Suprapubic skin (tissue), 4 donors: ENCODE measurements around the gene MDK. TPM values are rescaled to one million over a fixed set of nuclear protein-coding genes. Genes with fewer than 3 reads are reported as not detected.

Source experiments
- DNase-seq, 2 donors: peaks; one replicate each; pipeline ENCODE4 v3.0.0-alpha.2; 2019; ENCODE audit warnings: low spot score in 2 of 2
- H3K27ac ChIP-seq: fragments of 200-600 bp; sonication (generic); one replicate; pipeline ENCODE4 v1.5.1; 2019
- H3K27me3 ChIP-seq: fragments of 200-600 bp; sonication (generic); one replicate; pipeline ENCODE4 v1.5.1; 2019
- H3K36me3 ChIP-seq: fragments of 200-600 bp; sonication (generic); one replicate; pipeline ENCODE4 v1.5.1; 2019
- H3K4me1 ChIP-seq: fragments of 200-600 bp; sonication (generic); one replicate; pipeline ENCODE4 v1.5.1; 2019
- H3K4me3 ChIP-seq: fragments of 200-600 bp; sonication (generic); one replicate; pipeline ENCODE4 v1.5.1; 2019; ENCODE audit warnings: mild to moderate bottlenecking
- H3K9me3 ChIP-seq: fragments of 200-600 bp; sonication (generic); one replicate; pipeline ENCODE4 v1.5.1; 2019
- EP300 ChIP-seq: sonication (generic); formaldehyde crosslinking; IDR thresholded peaks from one replicate; pipeline ENCODE4 v1.6.1; 2017; ENCODE audit warnings: antibody characterized with exemption
- POLR2A ChIP-seq, 2 donors: fragments of 450-650 bp; IDR thresholded peaks; one replicate each; pipeline ENCODE4 v1.6.1; 2017; ENCODE audit warnings: antibody characterized with exemption in 2 of 2, mild to moderate bottlenecking in 2 of 2, moderate library complexity in 2 of 2
- POLR2AphosphoS5 ChIP-seq, 3 donors: sonication (generic); formaldehyde crosslinking; IDR thresholded peaks; one replicate each; pipeline ENCODE4 v1.6.1; 2017; ENCODE audit warnings: antibody characterized with exemption in 3 of 3
- WGBS: methylation state at CpG from one replicate; pipeline ENCODE4 v1.1.5; 2018; 5-methylcytosine and 5-hydroxymethylcytosine counted together
- total RNA-seq, 4 donors: library from RNA; depleted of rRNA; stranded (reverse); fragments of >200 nt; gene quantifications; one replicate each; pipeline ENCODE4 v1.1.0, GENCODE V29; 2016
- TF ChIP-seq, protein P1 (sequence below), 2 donors: fragments of 200-600 bp in 1 of 2; fragments of 450-650 bp in 1 of 2; sonication (generic) in 1 of 2; IDR thresholded peaks; one replicate each; pipeline ENCODE4 v1.5.1; 2016 to 2019; ENCODE audit warnings: antibody characterized with exemption in 2 of 2, mild to moderate bottlenecking in 1 of 2, moderate library complexity in 1 of 2

MDK gene
- total RNA-seq, 4 donors from 2014 or later, result 9.1 to 22.6 (median 13.9) TPM

DNA sequence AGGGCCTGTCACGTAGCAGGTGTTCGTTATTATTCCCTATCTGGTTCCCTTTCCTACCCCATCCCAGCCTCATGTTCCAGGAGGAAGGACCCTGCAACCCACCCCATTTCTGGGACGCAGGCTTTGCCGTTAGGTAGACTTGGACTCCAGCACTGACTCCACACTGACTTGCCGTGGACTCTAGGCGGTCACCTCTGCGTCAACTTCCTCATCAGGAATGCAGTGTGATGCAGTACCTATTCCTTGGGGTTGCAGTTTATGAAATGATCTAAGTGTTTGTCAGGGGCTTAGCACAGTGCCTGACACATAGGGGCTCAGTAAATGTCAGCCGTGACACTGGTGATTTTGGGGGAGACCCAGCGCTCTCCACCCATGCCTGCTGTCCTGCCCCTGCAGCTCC lies 17.4 kb upstream of the MDK start:
- DNase-seq, result no peak
- H3K36me3 ChIP-seq, result peaks cover 19% of the 10 kb centered on the region
- H3K4me1 ChIP-seq, result peaks cover 63% of the 10 kb centered on the region
- H3K27ac ChIP-seq, result peak overlapping the region; percentile 80
- no peaks in the 10 kb centered on the region for H3K27me3 ChIP-seq
- H3K4me3 ChIP-seq, result no peak overlapping the region
- TF ChIP-seq, protein P1, sequence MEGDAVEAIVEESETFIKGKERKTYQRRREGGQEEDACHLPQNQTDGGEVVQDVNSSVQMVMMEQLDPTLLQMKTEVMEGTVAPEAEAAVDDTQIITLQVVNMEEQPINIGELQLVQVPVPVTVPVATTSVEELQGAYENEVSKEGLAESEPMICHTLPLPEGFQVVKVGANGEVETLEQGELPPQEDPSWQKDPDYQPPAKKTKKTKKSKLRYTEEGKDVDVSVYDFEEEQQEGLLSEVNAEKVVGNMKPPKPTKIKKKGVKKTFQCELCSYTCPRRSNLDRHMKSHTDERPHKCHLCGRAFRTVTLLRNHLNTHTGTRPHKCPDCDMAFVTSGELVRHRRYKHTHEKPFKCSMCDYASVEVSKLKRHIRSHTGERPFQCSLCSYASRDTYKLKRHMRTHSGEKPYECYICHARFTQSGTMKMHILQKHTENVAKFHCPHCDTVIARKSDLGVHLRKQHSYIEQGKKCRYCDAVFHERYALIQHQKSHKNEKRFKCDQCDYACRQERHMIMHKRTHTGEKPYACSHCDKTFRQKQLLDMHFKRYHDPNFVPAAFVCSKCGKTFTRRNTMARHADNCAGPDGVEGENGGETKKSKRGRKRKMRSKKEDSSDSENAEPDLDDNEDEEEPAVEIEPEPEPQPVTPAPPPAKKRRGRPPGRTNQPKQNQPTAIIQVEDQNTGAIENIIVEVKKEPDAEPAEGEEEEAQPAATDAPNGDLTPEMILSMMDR (IDR thresholded peaks at IDR 0.05), result no peak
- TF ChIP-seq POLR2A (IDR thresholded peaks at IDR 0.05) (no peak), EP300 (no peak), POLR2AphosphoS5 (IDR thresholded peaks at IDR 0.05) (no peak)
- no peaks in the 10 kb centered on the region for H3K9me3 ChIP-seq
- WGBS, result 83% methylated on average over 2 of the region's 9 CpGs

DNA sequence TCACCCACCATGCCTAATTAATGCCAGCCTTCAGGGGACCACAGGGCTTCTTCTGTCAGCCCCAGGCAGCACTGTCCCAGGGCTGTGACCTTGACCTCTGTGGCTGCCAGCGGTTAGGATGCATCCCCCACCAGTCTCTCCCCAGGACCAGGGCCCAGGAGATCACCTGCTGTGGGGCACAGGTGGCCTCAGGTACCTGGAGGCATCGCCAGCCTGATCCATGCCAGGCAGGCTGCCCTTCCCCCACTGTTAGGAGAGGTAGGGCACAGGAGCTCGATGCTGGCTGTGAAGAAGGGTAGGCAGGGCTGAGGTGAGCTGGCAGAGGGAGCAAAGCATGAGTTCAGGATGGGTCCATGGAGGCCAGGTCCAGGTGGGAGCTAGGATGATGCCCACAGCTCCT lies 16.7 kb upstream of the MDK start:
- WGBS, result 33% methylated on average over 1 of the region's 3 CpGs
- Histone ChIP-seq H3K27ac (no peak overlapping the region), H3K4me1 (peaks cover 63% of the 10 kb centered on the region), H3K9me3 (no peaks in the 10 kb centered on the region), H3K4me3 (no peak overlapping the region), H3K36me3 (peaks cover 25% of the 10 kb centered on the region), H3K27me3 (no peaks in the 10 kb centered on the region)
- TF ChIP-seq POLR2AphosphoS5 (IDR thresholded peaks at IDR 0.05) (no peak), POLR2A (IDR thresholded peaks at IDR 0.05) (no peak), EP300 (no peak)
- TF ChIP-seq, protein P1 (IDR thresholded peaks at IDR 0.05), result no peak
- no peak for DNase-seq

DNA sequence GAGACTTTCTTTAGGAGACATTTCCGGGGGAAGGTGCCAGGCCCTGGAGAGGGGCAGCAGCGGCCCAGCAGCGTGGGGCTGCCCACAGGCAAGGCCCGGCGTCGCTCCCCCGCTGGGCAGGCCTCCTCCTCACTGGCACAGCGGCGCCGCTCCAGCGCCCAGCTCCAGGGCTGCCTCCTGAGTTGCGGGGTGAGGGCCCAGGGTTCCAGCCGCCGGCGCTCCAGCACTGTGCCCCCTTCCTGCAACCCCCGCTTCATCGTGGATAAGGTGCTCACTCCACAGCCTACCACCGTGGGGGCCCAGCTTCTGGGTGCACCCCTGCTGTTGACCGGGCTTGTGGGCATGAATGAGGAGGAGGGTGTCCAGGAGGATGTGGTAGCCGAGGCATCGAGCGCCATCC lies 15.2 kb upstream of the MDK start:
- no peaks in the 10 kb centered on the region for H3K27me3 ChIP-seq
- peaks cover 50% of the 10 kb centered on the region for H3K4me1 ChIP-seq
- no peak for DNase-seq
- peaks cover 35% of the 10 kb centered on the region for H3K36me3 ChIP-seq
- H3K27ac ChIP-seq, result no peak overlapping the region
- WGBS, result 100% methylated on average over 3 of the region's 22 CpGs
- no peak overlapping the region for H3K4me3 ChIP-seq
- H3K9me3 ChIP-seq, result no peaks in the 10 kb centered on the region
- TF ChIP-seq POLR2A (IDR thresholded peaks at IDR 0.05) (no peak), POLR2AphosphoS5 (IDR thresholded peaks at IDR 0.05) (no peak), EP300 (no peak)
- TF ChIP-seq, protein P1 (IDR thresholded peaks at IDR 0.05), result no peak

DNA sequence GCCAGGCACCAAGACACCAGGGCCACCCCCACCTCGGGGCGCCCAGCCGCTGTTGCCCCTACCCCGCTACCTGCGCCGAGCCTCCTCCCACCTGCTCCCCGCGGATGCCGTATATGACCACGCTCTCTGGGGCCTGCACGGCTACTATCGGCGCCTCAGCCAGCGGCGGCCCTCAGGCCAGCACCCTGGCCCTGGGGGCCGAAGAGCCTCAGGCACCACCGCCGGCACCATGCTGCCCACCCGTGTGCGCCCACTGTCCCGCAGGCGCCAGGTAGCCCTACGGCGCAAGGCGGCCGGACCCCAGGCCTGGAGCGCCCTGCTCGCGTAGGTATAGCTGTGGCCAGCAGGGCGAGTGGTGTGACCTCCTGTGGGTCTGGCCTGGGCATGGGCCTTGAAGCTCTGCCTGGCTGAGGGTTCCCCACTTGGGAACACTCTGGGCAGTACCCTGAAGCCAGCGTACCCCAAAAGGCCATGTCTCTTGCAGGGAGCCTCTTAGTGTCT lies 14.8 kb upstream of the MDK start:
- no peak overlapping the region for H3K27ac ChIP-seq
- no peaks in the 10 kb centered on the region for H3K27me3 ChIP-seq
- H3K36me3 ChIP-seq, result peaks cover 40% of the 10 kb centered on the region
- DNase-seq, result no peak
- 96% methylated on average over 16 of the region's 31 CpGs for WGBS
- no peaks in the 10 kb centered on the region for H3K9me3 ChIP-seq
- TF ChIP-seq, protein P1 (IDR thresholded peaks at IDR 0.05), result no peak
- no peak for TF ChIP-seq POLR2AphosphoS5 (IDR thresholded peaks at IDR 0.05)
- TF ChIP-seq POLR2A (IDR thresholded peaks at IDR 0.05), result no peak
- TF ChIP-seq EP300, result no peak
- no peak overlapping the region for H3K4me3 ChIP-seq
- peaks cover 45% of the 10 kb centered on the region for H3K4me1 ChIP-seq

DNA sequence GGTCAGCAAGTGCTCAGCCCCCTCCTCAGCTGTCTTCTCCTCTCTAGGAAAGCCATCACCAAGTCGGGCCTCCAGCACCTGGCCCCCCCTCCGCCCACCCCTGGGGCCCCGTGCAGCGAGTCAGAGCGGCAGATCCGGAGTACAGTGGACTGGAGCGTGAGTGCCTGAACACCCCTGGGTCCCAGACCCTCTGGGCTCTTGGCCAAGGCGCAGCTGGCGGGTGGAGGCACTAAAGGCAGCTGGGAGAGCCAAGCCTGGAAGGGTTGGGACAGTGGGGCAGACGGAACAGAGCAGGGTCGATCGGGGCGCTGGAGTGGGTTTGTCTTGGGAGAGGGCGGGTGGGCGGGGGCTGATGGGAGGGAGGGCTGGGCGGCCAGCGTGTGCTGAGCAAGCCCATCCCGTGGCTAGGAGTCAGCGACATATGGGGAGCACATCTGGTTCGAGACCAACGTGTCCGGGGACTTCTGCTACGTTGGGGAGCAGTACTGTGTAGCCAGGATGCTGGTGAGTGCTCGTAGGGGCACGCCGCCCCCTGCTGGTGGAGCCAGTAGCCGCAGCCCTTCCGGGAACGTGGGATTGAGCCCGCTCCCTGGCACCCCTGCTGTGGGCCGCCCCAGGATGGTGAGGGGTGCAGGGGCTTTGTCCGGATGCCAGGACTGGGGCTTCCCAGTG lies 14.1 kb upstream of the MDK start:
- WGBS, result 24% methylated on average over 5 of the region's 32 CpGs
- DNase-seq, result no peak
- H3K4me1 ChIP-seq, result peaks cover 38% of the 10 kb centered on the region
- H3K36me3 ChIP-seq, result peaks cover 46% of the 10 kb centered on the region
- no peak overlapping the region for H3K4me3 ChIP-seq
- H3K9me3 ChIP-seq, result no peaks in the 10 kb centered on the region
- no peak for TF ChIP-seq POLR2AphosphoS5 (IDR thresholded peaks at IDR 0.05)
- TF ChIP-seq, protein P1 (IDR thresholded peaks at IDR 0.05), result peak; percentile 82 to 86
- H3K27me3 ChIP-seq, result no peaks in the 10 kb centered on the region
- H3K27ac ChIP-seq, result no peak overlapping the region
